Eye (tissue), 1 donor: ENCODE data around the gene CHN1.

ENCODE experiments used
- DNase-seq: peaks from one replicate; pipeline ENCODE4 v3.0.0-alpha.2; 2015

The CHN1 gene

GRCh38 chr2:174970092-174970491, 35.1 kb downstream of the CHN1 start:
- no peak for DNase-seq

GRCh38 chr2:174969091-174969734, 36.0 kb downstream of the CHN1 start:
- DNase-seq, result no peak

GRCh38 chr2:174967691-174968260, 37.4 kb downstream of the CHN1 start:
- DNase-seq, result no peak

- DNase-seq, result no peak
Measured at GRCh38 chr2:174967086-174967485, 38.1 kb downstream of the CHN1 start.

GRCh38 chr2:174965992-174966744, 39.0 kb downstream of the CHN1 start:
- DNase-seq, result no peak

- DNase-seq, result no peak
Measured at GRCh38 chr2:174965551-174965950, 39.6 kb downstream of the CHN1 start.

GRCh38 chr2:174964404-174964803, 40.8 kb downstream of the CHN1 start:
- DNase-seq, result peak; percentile 45

GRCh38 chr2:174963437-174964400, 41.5 kb downstream of the CHN1 start:
- no peak for DNase-seq

GRCh38 chr2:174959787-174960186, 45.4 kb downstream of the CHN1 start:
- no peak for DNase-seq

GRCh38 chr2:174957050-174957449, 48.1 kb downstream of the CHN1 start:
- DNase-seq, result no peak

GRCh38 chr2:174952607-174953006, 52.6 kb downstream of the CHN1 start:
- DNase-seq, result peak; percentile 22

GRCh38 chr2:174951745-174952144, 53.4 kb downstream of the CHN1 start:
- peak; percentile 80 for DNase-seq

- no peak for DNase-seq
Measured at GRCh38 chr2:174949988-174950687, 55.0 kb downstream of the CHN1 start.

GRCh38 chr2:174945601-174946260, 59.5 kb downstream of the CHN1 start:
- DNase-seq, result no peak

GRCh38 chr2:174939046-174939445, 66.1 kb downstream of the CHN1 start:
- no peak for DNase-seq

- no peak for DNase-seq
Measured at GRCh38 chr2:174931724-174932123, 73.5 kb downstream of the CHN1 start.

- no peak for DNase-seq
Measured at GRCh38 chr2:174929786-174930185, 75.4 kb downstream of the CHN1 start.

- DNase-seq, result no peak
Measured at GRCh38 chr2:174925046-174925784, 80.0 kb downstream of the CHN1 start.

GRCh38 chr2:174924061-174924693, 81.0 kb downstream of the CHN1 start:
- no peak for DNase-seq

- DNase-seq, result no peak
Measured at GRCh38 chr2:174919947-174920595, 85.1 kb downstream of the CHN1 start.
